Suppressor macrophage (primary cell): ENCODE results near the gene MUCL3.
"Not testable (repeated sequence)": the region's sequence is repeated elsewhere in the genome, so short reads cannot be mapped to it uniquely, and the experiment has no call there.

Experiments
- DNase-seq, 4 experiments: peaks; one replicate each; pipeline ENCODE4 v3.0.0-alpha.2; 2020 to 2022

MUCL3 gene

GRCh38 chr6:30913721-30914075, 27.1 kb upstream of the MUCL3 start:
- no peak for DNase-seq

DNA sequence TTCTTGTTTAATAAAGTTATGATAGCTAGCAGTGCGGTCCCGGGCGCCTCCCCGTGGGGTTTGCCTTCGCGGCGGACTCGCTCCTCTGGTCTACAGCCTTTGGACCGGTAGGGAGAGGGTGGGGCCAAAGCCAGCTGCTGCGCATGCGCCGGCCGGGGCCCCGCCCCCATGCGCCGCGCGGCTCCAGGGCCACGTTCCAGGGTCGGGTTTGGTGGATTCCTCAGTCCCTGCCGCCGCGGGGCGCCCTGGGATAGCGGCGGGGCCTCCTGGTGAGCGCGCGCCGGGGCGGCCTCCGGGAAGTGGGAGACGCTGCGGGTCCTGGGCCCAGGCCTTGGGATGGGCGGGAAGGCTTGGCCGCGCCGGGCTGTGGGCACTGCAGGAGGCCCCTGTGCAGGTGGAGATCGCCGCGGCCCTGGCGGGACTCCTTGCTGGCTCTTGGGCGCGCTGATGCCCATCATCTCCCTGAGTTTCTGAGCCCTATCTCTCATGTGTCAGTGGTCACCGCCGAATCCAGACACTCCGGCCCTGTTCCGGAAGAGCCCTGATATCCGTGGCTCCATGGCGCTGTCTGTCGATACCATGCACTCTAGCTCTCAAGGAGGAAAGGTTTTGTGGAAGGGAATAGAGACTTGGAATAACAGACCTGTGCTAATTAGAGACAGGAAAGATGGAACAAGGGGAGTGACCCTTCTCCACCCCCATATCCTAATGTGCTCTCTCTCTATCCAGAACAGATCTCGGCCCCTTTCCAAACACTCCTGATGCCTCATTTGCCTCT, 26.5 kb upstream of the MUCL3 start, which contains the start of gene VARS2:
VARS2 (plus strand) TSS at position 163 of the 778 bp plus-strand sequence; CDS start at position 762, 599 bp downstream.
- DNase-seq: peak; percentile 93 to 97 (median 96)

GRCh38 chr6:30914854-30915590, 25.8 kb upstream of the MUCL3 start:
- DNase-seq: peak in 3 of 4 experiments; percentile 4 to 14 (median 9)

DNA sequence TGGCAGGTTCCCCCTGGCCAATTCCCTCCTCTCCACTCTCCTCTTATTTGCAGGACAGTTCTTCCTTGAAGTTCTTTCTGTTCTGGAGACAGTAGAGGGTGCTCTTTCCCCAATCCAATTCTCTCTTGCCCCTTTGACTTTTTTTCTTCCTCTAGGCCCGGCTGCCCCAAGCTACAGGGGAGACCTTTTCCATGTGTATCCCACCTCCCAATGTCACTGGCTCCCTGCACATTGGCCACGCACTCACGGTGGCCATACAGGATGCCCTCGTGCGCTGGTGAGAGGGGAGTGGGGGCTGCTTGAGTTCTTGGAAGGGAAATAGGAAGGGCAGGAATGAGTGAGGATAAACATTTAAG, 25.2 kb upstream of the MUCL3 start:
- DNase-seq: peak; percentile 61 to 80 (median 67)

DNA sequence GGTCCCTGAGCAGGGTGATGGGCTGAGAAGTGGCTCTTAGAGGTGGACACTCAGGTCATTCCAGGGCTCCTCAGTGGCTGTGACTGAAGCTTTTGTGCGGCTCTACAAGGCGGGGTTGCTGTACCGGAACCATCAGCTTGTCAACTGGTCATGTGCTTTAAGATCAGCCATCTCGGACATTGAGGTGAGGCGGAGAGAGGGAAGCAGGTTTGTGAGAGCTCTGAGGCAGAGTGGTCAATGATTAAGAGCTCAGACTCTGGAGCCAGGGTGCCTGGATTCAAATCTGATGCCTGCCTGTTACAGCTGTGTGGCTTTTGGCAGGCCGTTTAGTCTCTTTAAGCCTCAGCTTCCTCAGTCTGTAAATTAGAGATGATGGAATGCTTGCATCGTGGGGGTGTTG, 23.7 kb upstream of the MUCL3 start:
- DNase-seq: no peak

DNA sequence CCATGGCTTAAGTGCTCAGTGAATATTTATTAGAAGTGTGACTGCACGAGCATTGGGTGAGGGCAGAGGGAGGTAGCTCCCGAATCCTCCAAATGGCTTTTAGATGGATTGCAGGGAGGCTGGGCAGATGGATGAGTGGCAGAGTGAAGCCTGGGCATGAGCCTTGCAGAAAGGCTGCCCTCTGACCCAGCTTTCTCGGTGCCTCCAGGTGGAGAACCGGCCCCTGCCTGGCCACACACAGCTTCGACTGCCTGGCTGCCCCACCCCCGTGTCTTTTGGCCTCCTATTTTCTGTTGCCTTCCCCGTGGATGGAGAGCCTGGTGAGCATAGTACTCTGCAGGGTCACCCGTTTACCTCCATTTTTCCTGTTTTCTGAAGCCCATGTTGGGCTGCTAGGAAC, 23.3 kb upstream of the MUCL3 start:
- DNase-seq: no peak

DNA sequence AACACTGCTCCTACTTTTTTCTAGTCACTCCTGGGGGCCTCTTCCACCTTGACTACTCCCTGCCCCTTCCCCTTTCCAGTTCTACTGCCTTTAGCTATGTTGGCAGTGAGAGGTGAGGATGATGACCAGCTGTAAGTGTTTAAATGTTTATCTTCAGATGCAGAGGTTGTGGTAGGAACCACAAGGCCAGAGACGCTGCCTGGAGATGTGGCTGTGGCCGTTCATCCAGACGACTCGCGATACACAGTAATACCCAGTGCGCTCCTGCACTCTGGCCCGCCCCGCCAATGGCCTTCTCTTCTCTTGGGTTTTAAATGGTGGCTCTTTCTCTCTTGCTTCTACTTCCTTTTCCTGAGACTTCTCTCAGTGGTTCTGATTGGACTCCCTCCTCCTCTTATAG, 22.1 kb upstream of the MUCL3 start:
- DNase-seq: no peak

DNA sequence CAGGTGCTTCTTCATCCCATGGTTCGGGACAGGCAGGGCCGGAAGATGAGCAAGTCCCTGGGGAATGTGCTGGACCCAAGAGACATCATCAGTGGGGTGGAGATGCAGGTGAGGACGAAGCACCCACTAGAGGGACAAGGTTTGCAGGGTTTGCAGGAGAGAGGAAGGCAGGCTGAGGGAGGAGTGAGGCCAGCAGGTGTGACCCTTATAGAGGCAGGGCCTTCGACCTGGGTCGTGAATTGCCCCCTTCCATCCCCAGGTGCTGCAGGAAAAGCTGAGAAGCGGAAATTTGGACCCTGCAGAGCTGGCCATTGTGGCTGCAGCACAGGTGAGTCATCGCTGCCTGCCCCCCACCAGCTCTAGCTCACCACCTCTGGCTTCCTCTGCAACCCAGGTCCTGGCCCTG, 18.3 kb upstream of the MUCL3 start:
- no peak for DNase-seq

DNA sequence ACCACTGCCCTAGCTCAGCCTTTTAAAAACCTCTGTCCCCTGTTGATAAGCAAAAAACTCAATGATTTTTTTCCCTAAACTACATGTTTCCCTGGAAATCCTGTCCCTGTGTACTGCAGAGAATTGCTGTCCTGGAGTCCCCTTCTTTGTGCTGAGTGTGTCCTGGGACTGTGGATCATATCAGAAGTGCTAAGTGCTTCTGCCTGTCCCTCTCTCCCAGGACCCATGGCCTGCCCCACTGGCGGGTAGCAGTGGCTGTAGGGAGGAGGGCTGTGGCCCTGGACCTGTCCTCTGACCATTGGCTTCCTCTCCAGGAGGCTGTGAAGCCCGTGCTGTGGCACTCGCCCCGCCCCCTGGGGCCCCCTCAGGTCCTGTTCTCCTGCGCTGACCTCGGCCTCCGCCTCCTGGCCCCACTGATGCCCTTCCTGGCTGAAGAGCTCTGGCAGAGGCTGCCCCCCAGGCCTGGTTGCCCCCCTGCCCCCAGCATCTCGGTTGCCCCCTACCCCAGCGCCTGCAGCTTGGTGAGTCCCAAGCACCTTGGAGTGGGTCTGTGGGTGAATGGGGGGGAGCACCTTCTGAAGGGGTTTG, 16.6 kb upstream of the MUCL3 start:
- DNase-seq: not testable (repeated sequence)

GRCh38 chr6:30926644-30927043, 14.1 kb upstream of the MUCL3 start:
- no peak for DNase-seq

- not testable (repeated sequence) for DNase-seq
Observed at GRCh38 chr6:30927080-30927479, 13.7 kb upstream of the MUCL3 start.

GRCh38 chr6:30928677-30929076, 12.1 kb upstream of the MUCL3 start:
- no peak for DNase-seq

DNA sequence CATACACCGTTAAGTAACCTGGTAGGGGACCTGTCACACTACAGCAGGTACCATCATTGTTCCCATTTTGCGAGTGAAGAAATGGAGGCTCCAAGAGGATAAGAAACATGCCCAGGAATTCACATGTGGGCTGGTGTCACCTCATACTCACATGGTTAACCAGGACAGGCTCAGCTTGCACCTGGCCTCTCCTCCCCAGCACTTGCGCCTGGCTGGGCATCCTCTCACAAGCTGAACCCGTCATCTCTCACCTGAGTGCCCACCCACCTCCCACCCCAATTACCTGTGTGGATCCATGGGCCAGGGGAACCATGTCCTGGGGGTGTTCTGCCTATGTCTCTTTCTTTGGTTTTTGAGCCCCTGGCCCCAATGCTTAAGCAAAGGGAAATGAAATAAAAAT, 10.3 kb upstream of the MUCL3 start:
- DNase-seq: no peak

- no peak for DNase-seq
Observed at GRCh38 chr6:30931272-30931671, 9.5 kb upstream of the MUCL3 start.

DNA sequence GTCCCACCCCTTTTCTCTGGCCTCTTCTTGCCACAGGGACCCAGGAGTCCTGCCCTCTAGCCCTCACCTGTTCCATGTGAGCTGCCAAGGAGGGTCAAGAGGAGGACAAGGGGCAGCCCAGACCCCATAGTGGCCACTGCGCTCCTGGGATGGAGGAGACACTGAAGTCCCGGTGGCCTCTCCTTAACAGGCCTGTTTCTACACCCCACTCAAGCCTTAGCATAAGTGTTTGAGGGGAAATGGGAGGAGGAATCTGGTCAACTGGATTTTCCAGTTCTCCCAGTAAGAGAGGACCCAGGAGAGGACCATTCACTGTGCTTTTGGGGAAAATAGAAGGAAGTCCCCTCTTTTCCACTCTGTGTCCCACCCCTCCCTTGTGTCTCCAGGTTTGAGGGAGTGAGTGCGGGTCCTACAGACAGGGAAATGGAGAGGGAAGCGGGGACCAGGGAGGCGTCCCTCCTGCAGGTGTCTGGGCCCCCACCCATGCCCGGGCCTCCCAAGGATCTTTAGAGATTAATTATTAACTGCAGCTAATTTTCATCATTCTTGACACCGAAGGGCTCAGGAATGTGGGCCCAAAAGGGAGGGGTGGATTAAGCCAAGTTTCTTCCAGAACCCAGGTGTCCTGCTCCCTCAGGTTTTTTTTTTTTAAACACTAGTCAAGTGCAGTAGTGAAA, 8.7 kb upstream of the MUCL3 start, which contains the start of gene SFTA2:
SFTA2 (minus strand) TSS at position 202 of the 677 bp plus-strand sequence; CDS start at position 128, 74 bp downstream.
- no peak for DNase-seq

DNA sequence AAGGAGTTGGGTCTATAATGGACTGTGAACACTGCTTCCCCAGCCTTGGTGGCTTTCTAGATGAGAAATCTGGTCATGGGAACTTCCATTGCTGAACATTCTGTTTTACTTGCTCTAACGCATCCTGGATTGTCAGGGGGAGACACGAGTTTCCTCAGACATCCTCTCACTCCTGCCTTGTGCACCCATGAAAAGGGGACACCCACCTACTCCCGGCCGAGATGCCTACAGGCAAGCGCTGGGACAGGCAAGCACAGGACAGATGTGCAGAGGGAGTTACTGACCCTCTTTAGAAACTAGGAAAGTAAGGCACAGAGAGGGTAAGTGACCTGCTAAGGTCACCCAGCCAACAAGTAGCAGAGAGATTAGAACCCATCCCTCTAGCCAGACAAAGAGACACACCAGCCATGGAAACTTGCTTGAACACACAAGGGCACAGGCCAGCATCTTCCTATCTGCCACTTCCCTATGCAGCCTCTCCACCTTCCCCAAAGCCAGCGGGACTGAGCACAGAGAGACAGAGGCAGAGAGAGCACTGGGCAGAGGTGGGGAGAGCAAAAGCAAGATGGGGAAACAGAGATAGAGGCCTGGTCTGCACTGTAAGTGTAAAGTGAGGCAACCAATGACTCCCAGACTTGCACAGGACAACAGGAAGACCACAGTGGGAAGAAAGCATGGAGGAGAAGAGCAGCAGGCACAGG, 8.0 kb upstream of the MUCL3 start:
- DNase-seq: peak in 1 of 4 experiments; percentile 11

- no peak for DNase-seq
Observed at GRCh38 chr6:30935018-30935417, 5.8 kb upstream of the MUCL3 start.

- no peak for DNase-seq
Observed at GRCh38 chr6:30937265-30937664, 3.5 kb upstream of the MUCL3 start.

DNA sequence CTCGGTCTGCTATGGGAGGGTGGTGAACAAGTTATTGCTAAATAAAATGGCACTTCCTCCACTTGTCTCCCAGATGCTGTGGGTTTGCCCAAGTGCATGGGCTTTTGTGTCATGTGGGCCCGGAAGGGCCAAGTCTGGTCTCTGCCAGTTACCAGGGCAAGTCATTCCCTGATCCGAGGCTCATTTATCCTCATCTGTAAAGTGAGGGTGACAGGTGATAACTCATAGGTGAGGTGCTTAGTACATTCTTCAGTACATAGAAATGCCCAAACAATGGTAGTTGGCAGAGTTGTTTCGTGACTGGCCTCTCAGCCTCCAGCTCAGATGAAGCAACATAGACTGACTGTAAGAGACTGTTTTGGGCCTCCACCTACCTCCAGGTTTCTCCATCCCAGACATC, 2.0 kb upstream of the MUCL3 start:
- DNase-seq: no peak

GRCh38 chr6:30939473-30939872, 1.3 kb upstream of the MUCL3 start:
- DNase-seq: no peak

DNA sequence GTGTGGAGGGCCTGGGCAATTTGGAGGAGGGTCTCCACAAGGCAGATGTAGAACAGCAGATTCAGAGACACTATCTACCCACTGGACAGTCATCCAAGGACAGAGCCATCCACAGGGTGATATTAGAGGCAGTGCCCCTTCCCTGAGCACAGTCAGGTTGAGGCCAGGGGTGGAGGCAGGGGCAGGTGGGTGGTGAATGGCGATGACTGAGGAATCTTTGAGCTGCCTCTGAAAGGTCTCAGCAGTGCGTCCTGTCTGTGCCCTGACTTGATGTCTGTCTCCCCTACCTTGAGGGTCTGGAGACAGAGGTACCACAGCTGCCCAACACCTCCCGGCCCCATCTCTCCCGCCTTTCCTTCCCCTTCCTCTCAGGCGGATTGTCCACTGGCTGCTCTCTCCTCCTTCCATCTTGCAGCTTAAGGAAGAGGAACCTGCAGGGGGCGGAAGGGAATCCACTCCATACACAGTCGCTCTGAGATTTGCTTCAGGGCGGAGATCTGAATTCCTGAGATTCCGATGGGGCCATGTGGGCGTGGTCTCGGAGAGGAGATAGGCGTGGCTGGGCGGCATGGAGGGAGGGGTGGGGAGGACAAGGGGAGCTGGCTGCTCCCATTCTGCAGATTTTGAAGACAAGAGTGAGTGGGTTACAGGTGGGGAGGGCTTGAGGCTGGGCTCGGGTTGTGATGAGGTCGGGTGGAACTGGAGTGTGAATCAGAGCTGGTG, 1.7 kb downstream of the MUCL3 start:
- DNase-seq: peak; percentile 46 to 74 (median 64)

DNA sequence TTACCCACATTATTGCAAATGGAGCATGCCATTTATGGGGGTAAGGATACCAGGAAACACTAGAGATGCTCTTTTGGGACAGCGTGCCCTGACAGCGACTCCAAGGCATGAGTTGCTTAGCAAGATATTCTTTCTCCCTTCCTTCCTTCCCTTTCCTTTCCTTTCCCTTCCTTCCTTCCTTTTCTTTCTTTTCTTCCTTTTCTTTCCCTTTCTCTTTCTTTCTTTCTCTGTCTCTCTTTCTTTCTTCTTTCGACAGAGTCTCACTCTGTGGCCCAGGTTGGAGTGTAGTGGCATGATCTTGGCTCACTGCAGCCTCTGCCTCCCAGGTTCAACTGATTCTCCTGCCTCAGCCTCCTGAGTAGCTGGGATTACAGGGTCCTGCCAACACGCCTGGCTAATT, 3.3 kb downstream of the MUCL3 start:
- DNase-seq: no peak
